ENCODE results near the gene F2RL1. TPM values are rescaled to one million over a fixed set of nuclear protein-coding genes. Genes with fewer than 3 reads are reported as not detected.
"Not testable (repeated sequence)": the region's sequence is repeated elsewhere in the genome, so short reads cannot be mapped to it uniquely, and the experiment has no call there.

F2RL1 gene
- total and polyA plus RNA-seq, 2 of the 13 experiments (the other 11 are each of a cell fraction or from before 2014, with no cell fraction given): 9.9 to 23.0 TPM

- H2AFZ ChIP-seq (ENCODE audit: low read length); POLR2A ChIA-PET; H3K4me3 ChIP-seq (replicated peaks in 1 of 3; ENCODE audit: insufficient read depth in 1 of 3, low read depth in 2 of 3, low read length in 3 of 3); H3K27me3 ChIP-seq (ENCODE audit: control insufficient read depth in 1 of 2, insufficient read depth in 2 of 2, low read length in 2 of 2); FAIRE-seq; H4K20me1 ChIP-seq (ENCODE audit: insufficient read depth, low read length); H3K36me3 ChIP-seq (replicated peaks in 1 of 2; ENCODE audit: control insufficient read depth in 1 of 2, insufficient read depth in 2 of 2, low read length in 2 of 2); H3K9ac ChIP-seq (ENCODE audit: insufficient read depth, low read depth, low read length); BruUV-seq (replicated peaks); H3K9me3 ChIP-seq (ENCODE audit: low read length); intact Hi-C loops (cut with micrococcal nuclease; ENCODE audit: unreplicated experiment); CTCF ChIA-PET (ENCODE audit: low intra/inter-chr PET ratio, low total read pairs); in situ Hi-C loops (cut with HindIII; ENCODE audit: extremely low pct_ligation_motif_present, low pct_unique_long_range_greater_than_20kb); H3K27ac ChIP-seq (ENCODE audit: extremely low read length, insufficient read depth, low read length); DNase-seq (ENCODE audit: low spot score); H3K4me2 ChIP-seq (ENCODE audit: low read depth, low read length); H3K79me2 ChIP-seq (ENCODE audit: insufficient read depth, low read length); ATAC-seq: not testable (repeated sequence)
- peaks cover 19% of the 10 kb centered on the region; the same call in 1 of the 2 replicates for H3K4me1 ChIP-seq (ENCODE audit: insufficient read depth, low read length)
Observed at GRCh38 chr5:76855501-76855900, 36.7 kb downstream of the F2RL1 start.

- Histone ChIP-seq H3K9ac (ENCODE audit: insufficient read depth, low read depth, low read length) (no peak overlapping the region), H3K4me1 (ENCODE audit: insufficient read depth, low read length) (peaks cover 19% of the 10 kb centered on the region; the same call in 1 of the 2 replicates), H3K4me3 (replicated peaks in 1 of 3; ENCODE audit: insufficient read depth in 1 of 3, low read depth in 2 of 3, low read length in 3 of 3) (no peak overlapping the region), H3K27ac (ENCODE audit: extremely low read length, insufficient read depth, low read length) (no peak overlapping the region), H3K27me3 (ENCODE audit: control insufficient read depth in 1 of 2, insufficient read depth in 2 of 2, low read length in 2 of 2) (no peaks in the 10 kb centered on the region), H3K4me2 (ENCODE audit: low read depth, low read length) (no peak overlapping the region), H3K79me2 (ENCODE audit: insufficient read depth, low read length) (no peaks in the 10 kb centered on the region), H3K36me3 (replicated peaks in 1 of 2; ENCODE audit: control insufficient read depth in 1 of 2, insufficient read depth in 2 of 2, low read length in 2 of 2) (no peaks in the 10 kb centered on the region), H2AFZ (ENCODE audit: low read length) (no peak overlapping the region), H3K9me3 (ENCODE audit: low read length) (no peaks in the 10 kb centered on the region), H4K20me1 (ENCODE audit: insufficient read depth, low read length) (no peaks in the 10 kb centered on the region)
- FAIRE-seq (no peak), DNase-seq (ENCODE audit: low spot score) (no peak), ATAC-seq (no peak)
- BruUV-seq (replicated peaks): no TSS peak
- intact Hi-C loops (cut with micrococcal nuclease; ENCODE audit: unreplicated experiment) (no loop called here), in situ Hi-C loops (cut with HindIII; ENCODE audit: extremely low pct_ligation_motif_present, low pct_unique_long_range_greater_than_20kb) (no loop called here)
- TF ChIP-seq STAG1 (CRISPR knock-in tag; IDR thresholded peaks at IDR 0.05): no peak
- TF ChIP-seq ZNF264 (CRISPR knock-in tag; IDR thresholded peaks at IDR 0.05): no peak
- no peak for TF ChIP-seq ZSCAN9 (CRISPR knock-in tag; IDR thresholded peaks at IDR 0.05; ENCODE audit: borderline replicate concordance)
- no peak for TF ChIP-seq ZMAT3 (CRISPR knock-in tag; conservative IDR thresholded peaks at IDR 0.05)
- TF ChIP-seq ZNF749 (CRISPR knock-in tag; IDR thresholded peaks at IDR 0.05; ENCODE audit: borderline replicate concordance): no peak
- no peak for TF ChIP-seq FOXP4 (CRISPR knock-in tag; IDR thresholded peaks at IDR 0.05)
- no peak for TF ChIP-seq POLR2A (IDR thresholded peaks at IDR 0.05; ENCODE audit: insufficient read depth in 1 of 2, low read depth in 2 of 2, low read length in 2 of 2)
- TF ChIP-seq XBP1 (CRISPR knock-in tag; IDR thresholded peaks at IDR 0.05): no peak
- no peak for TF ChIP-seq ARID3A (IDR thresholded peaks at IDR 0.05; ENCODE audit: low read depth, low read length)
- no peak for TF ChIP-seq ZNF619 (CRISPR knock-in tag; IDR thresholded peaks at IDR 0.05)
- no peak for TF ChIP-seq ZNF816 (CRISPR knock-in tag; IDR thresholded peaks at IDR 0.05; ENCODE audit: borderline replicate concordance)
- no peak for TF ChIP-seq MATR3 (CRISPR knock-in tag; IDR thresholded peaks at IDR 0.05)
- no peak for TF ChIP-seq NCOR1 (IDR thresholded peaks at IDR 0.05; ENCODE audit: borderline replicate concordance, low read length)
- no peak for TF ChIP-seq ZNF326 (CRISPR knock-in tag; IDR thresholded peaks at IDR 0.05; ENCODE audit: borderline replicate concordance)
- CTCF ChIA-PET (ENCODE audit: low intra/inter-chr PET ratio, low total read pairs): no interaction called here
- 87% methylated on average over 3 of the region's 3 CpGs for WGBS (ENCODE audit: low lambda C conversion rate)
- POLR2A ChIA-PET: no interaction called here
Observed at GRCh38 chr5:76855961-76856360, 37.1 kb downstream of the F2RL1 start.

Data from HepG2 (cell line).